HepG2 (cell line): Measurements from ENCODE around the gene CFAP43. TPM values are rescaled to one million over a fixed set of nuclear protein-coding genes. Genes with fewer than 3 reads are reported as not detected.

Experiments used
- GABPA ChIP-seq, 2 experiments: IDR thresholded peaks; 2 replicates each; pipeline ENCODE4 v1.6.1; 2011 to 2016; ENCODE audit warnings: low read depth in 2 of 2, low read length in 1 of 2, missing biosample characterization in 1 of 2, missing genetic modification characterization in 1 of 2
- GATA4 ChIP-seq: sonication (generic); IDR thresholded peaks from 2 replicates; pipeline ENCODE4 v1.6.1; 2016; ENCODE audit warnings: antibody characterized with exemption, low read depth, borderline replicate concordance
- HES4 ChIP-seq: sonication (generic); formaldehyde crosslinking; IDR thresholded peaks from 2 replicates; pipeline ENCODE4 v1.9.0; 2021; ENCODE audit warnings: mild to moderate bottlenecking, missing genetic modification reagents, borderline replicate concordance
- KLF12 ChIP-seq: sonication (generic); formaldehyde crosslinking; IDR thresholded peaks from 2 replicates; pipeline ENCODE4 v1.4.0; 2020; ENCODE audit warnings: missing genetic modification reagents, borderline replicate concordance
- NKX3-1 ChIP-seq: sonication (generic); formaldehyde crosslinking; IDR thresholded peaks from 2 replicates; pipeline ENCODE4 v1.5.0; 2020; ENCODE audit warnings: missing genetic modification reagents
- PHF20 ChIP-seq: sonication (generic); formaldehyde crosslinking; IDR thresholded peaks from 2 replicates; pipeline ENCODE4 v1.5.0; 2020; ENCODE audit warnings: mild to moderate bottlenecking, missing genetic modification reagents
- RCOR2 ChIP-seq: IDR thresholded peaks from 2 replicates; pipeline ENCODE4 v1.6.1; 2016; ENCODE audit warnings: missing biosample characterization, missing genetic modification reagents
- SATB2 ChIP-seq: sonication (generic); formaldehyde crosslinking; IDR thresholded peaks from 2 replicates; pipeline ENCODE4 v1.5.0; 2020; ENCODE audit warnings: missing genetic modification reagents
- TCF7 ChIP-seq: sonication (generic); IDR thresholded peaks from 2 replicates; pipeline ENCODE4 v1.6.1; 2016; ENCODE audit warnings: antibody characterized with exemption, low read depth
- ZFP36L2 ChIP-seq: sonication (generic); formaldehyde crosslinking; IDR thresholded peaks from 2 replicates; pipeline ENCODE4 v1.4.0; 2020; ENCODE audit warnings: missing genetic modification reagents
- ZMYM2 ChIP-seq: sonication (generic); formaldehyde crosslinking; IDR thresholded peaks from 2 replicates; pipeline ENCODE4 v1.8.0; 2022; ENCODE audit warnings: mild to moderate bottlenecking, missing genetic modification reagents
- ZNF142 ChIP-seq: sonication (generic); formaldehyde crosslinking; IDR thresholded peaks from 2 replicates; pipeline ENCODE4 v1.4.0; 2020; ENCODE audit warnings: missing genetic modification reagents
- ZNF235 ChIP-seq: sonication (generic); formaldehyde crosslinking; IDR thresholded peaks from 2 replicates; pipeline ENCODE4 v1.8.1; 2023; ENCODE audit warnings: mild to moderate bottlenecking, missing genetic modification reagents, borderline replicate concordance
- ZNF670 ChIP-seq: sonication (generic); formaldehyde crosslinking; IDR thresholded peaks from 2 replicates; pipeline ENCODE4 v1.8.0; 2022; ENCODE audit warnings: mild to moderate bottlenecking, missing genetic modification reagents, borderline replicate concordance
- ZNF772 ChIP-seq: sonication (generic); formaldehyde crosslinking; IDR thresholded peaks from 2 replicates; pipeline ENCODE4 v1.5.0; 2020; ENCODE audit warnings: mild to moderate bottlenecking, missing genetic modification reagents
- ZSCAN9 ChIP-seq: IDR thresholded peaks from 2 replicates; pipeline ENCODE4 v1.6.1; 2016; ENCODE audit warnings: borderline replicate concordance
- polyA plus RNA-seq, 8 experiments: library from polyadenylated mRNA; depleted of rRNA in 3 of 8; stranded (reverse) in 7 of 8; unstranded in 1 of 8; fragments of >200 nt; fragmentation: Illumina TruSeq in 4 of 8; extraction: Trizol in 4 of 8; gene quantifications; 2 replicates each; pipeline versions ENCODE4 v1.2.1 to v1.2.3, GENCODE V29; 2011 to 2016; ENCODE audit warnings: low read depth in 4 of 8, missing spikeins in 1 of 8, mixed read lengths in 1 of 8; ENCODE audit not compliant: insufficient read depth in 1 of 8
- total RNA-seq, 5 experiments: library from RNA; depleted of rRNA; stranded (reverse); fragments of >200 nt; fragmentation: Illumina TruSeq; extraction: Trizol; gene quantifications; 2 replicates each; pipeline ENCODE4 v1.2.3, GENCODE V29; 2016; ENCODE audit warnings: low read depth in 1 of 5
- TF ChIP-seq, protein P1 (sequence below): sonication (generic); formaldehyde crosslinking; IDR thresholded peaks from 2 replicates; pipeline ENCODE4 v1.5.0; 2020; ENCODE audit warnings: missing genetic modification reagents, mild to moderate bottlenecking, borderline replicate concordance
- TF ChIP-seq, protein P2 (sequence below): sonication (generic); formaldehyde crosslinking; conservative IDR thresholded peaks from 2 replicates; pipeline ENCODE4 v1.8.0; 2022; ENCODE audit warnings: missing genetic modification reagents
- TF ChIP-seq, protein P3 (sequence below): sonication (generic); formaldehyde crosslinking; IDR thresholded peaks from 2 replicates; pipeline ENCODE4 v1.4.0; 2020; ENCODE audit warnings: missing genetic modification reagents; ENCODE audit errors: not compliant biosample characterization

The CFAP43 gene
- total and polyA plus RNA-seq, 2 of the 13 experiments (the other 11 are each of a cell fraction or from before 2014, with no cell fraction given) = 0.24 to 0.38 TPM

GRCh38 chr10:104231784-104232612 lies at the start of gene CFAP43 (continued):
- TF ChIP-seq ZNF142 (CRISPR knock-in tag) (peak; percentile 66; the same call in 1 of the 2 replicates), SATB2 (no peak), GABPA (IDR thresholded peaks at IDR 0.05; ENCODE audit: low read depth, low read length) (no peak), GABPA (CRISPR knock-in tag; IDR thresholded peaks at IDR 0.05; ENCODE audit: low read depth) (no peak), PHF20 (CRISPR knock-in tag) (no peak; the same call in none of the 2 replicates), ZNF772 (CRISPR knock-in tag) (peak; percentile 78), ZNF670 (CRISPR knock-in tag) (no peak), ZNF235 (CRISPR knock-in tag) (peak; percentile 76; the same call in 1 of the 2 replicates), NKX3-1 (CRISPR knock-in tag) (no peak), ZSCAN9 (no peak), RCOR2 (CRISPR knock-in tag) (no peak), ZMYM2 (CRISPR knock-in tag) (no peak), GATA4 (no peak), HES4 (CRISPR knock-in tag) (peak; percentile 69; the same call in 1 of the 2 replicates), ZFP36L2 (CRISPR knock-in tag) (no peak), TCF7 (no peak; the same call in 1 of the 2 replicates), KLF12 (CRISPR knock-in tag) (0 out of 2 replicates have a peak, but pooled peaks have one; percentile 40)
- TF ChIP-seq, protein P1, sequence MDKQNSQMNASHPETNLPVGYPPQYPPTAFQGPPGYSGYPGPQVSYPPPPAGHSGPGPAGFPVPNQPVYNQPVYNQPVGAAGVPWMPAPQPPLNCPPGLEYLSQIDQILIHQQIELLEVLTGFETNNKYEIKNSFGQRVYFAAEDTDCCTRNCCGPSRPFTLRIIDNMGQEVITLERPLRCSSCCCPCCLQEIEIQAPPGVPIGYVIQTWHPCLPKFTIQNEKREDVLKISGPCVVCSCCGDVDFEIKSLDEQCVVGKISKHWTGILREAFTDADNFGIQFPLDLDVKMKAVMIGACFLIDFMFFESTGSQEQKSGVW (CRISPR knock-in tag) = no peak
- TF ChIP-seq, protein P2, sequence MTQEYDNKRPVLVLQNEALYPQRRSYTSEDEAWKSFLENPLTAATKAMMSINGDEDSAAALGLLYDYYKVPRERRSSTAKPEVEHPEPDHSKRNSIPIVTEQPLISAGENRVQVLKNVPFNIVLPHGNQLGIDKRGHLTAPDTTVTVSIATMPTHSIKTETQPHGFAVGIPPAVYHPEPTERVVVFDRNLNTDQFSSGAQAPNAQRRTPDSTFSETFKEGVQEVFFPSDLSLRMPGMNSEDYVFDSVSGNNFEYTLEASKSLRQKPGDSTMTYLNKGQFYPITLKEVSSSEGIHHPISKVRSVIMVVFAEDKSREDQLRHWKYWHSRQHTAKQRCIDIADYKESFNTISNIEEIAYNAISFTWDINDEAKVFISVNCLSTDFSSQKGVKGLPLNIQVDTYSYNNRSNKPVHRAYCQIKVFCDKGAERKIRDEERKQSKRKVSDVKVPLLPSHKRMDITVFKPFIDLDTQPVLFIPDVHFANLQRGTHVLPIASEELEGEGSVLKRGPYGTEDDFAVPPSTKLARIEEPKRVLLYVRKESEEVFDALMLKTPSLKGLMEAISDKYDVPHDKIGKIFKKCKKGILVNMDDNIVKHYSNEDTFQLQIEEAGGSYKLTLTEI (CRISPR knock-in tag) = no peak
- TF ChIP-seq, protein P3, sequence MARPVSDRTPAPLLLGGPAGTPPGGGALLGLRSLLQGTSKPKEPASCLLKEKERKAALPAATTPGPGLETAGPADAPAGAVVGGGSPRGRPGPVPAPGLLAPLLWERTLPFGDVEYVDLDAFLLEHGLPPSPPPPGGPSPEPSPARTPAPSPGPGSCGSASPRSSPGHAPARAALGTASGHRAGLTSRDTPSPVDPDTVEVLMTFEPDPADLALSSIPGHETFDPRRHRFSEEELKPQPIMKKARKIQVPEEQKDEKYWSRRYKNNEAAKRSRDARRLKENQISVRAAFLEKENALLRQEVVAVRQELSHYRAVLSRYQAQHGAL (CRISPR knock-in tag) = no peak
